Measurements from ENCODE around the gene FUT7.

The FUT7 gene

GRCh38 chr9:137018761-137019559 lies 12.9 kb downstream of the FUT7 start:
- H3K4me3 ChIP-seq (ENCODE audit: low read depth, low read length), result no peak overlapping the region
- TF ChIP-seq, protein P1, sequence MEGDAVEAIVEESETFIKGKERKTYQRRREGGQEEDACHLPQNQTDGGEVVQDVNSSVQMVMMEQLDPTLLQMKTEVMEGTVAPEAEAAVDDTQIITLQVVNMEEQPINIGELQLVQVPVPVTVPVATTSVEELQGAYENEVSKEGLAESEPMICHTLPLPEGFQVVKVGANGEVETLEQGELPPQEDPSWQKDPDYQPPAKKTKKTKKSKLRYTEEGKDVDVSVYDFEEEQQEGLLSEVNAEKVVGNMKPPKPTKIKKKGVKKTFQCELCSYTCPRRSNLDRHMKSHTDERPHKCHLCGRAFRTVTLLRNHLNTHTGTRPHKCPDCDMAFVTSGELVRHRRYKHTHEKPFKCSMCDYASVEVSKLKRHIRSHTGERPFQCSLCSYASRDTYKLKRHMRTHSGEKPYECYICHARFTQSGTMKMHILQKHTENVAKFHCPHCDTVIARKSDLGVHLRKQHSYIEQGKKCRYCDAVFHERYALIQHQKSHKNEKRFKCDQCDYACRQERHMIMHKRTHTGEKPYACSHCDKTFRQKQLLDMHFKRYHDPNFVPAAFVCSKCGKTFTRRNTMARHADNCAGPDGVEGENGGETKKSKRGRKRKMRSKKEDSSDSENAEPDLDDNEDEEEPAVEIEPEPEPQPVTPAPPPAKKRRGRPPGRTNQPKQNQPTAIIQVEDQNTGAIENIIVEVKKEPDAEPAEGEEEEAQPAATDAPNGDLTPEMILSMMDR (IDR thresholded peaks at IDR 0.05; ENCODE audit: borderline replicate concordance, insufficient read depth, low read depth, low read length), result no peak

GRCh38 chr9:137017791-137018497 lies 13.9 kb downstream of the FUT7 start:
- TF ChIP-seq, protein P1 (IDR thresholded peaks at IDR 0.05; ENCODE audit: borderline replicate concordance, insufficient read depth, low read depth, low read length), result no peak
- no peak overlapping the region for H3K4me3 ChIP-seq (ENCODE audit: low read depth, low read length)

GRCh38 chr9:137017071-137017470 lies 14.8 kb downstream of the FUT7 start:
- TF ChIP-seq, protein P1 (IDR thresholded peaks at IDR 0.05; ENCODE audit: borderline replicate concordance, insufficient read depth, low read depth, low read length), result no peak
- no peak overlapping the region for H3K4me3 ChIP-seq (ENCODE audit: low read depth, low read length)

GRCh38 chr9:137016436-137016835 lies 15.5 kb downstream of the FUT7 start:
- H3K4me3 ChIP-seq (ENCODE audit: low read depth, low read length), result no peak overlapping the region
- TF ChIP-seq, protein P1 (IDR thresholded peaks at IDR 0.05; ENCODE audit: borderline replicate concordance, insufficient read depth, low read depth, low read length), result no peak

DNA sequence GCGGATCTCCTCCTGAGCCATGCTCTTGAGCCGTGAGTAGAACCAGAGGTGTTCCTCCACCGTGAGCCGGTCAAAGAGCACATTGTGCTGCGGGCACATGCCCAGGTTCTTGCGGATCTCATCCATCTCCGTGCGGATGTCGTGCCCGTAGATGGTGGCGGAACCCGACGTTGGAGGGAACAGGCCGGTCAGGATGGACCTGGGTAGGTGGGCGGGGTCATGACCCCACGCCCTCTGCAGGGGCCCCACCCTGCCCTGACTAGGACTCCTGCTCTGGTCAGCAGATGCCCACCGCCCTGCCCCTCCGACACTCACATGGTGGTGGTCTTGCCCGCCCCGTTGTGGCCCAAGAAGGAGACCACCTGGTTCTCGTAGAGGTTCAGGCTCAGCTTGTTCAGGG lies 15.9 kb downstream of the FUT7 start:
- H3K4me3 ChIP-seq (ENCODE audit: low read depth, low read length), result no peak overlapping the region
- TF ChIP-seq, protein P1 (IDR thresholded peaks at IDR 0.05; ENCODE audit: borderline replicate concordance, insufficient read depth, low read depth, low read length), result no peak

DNA sequence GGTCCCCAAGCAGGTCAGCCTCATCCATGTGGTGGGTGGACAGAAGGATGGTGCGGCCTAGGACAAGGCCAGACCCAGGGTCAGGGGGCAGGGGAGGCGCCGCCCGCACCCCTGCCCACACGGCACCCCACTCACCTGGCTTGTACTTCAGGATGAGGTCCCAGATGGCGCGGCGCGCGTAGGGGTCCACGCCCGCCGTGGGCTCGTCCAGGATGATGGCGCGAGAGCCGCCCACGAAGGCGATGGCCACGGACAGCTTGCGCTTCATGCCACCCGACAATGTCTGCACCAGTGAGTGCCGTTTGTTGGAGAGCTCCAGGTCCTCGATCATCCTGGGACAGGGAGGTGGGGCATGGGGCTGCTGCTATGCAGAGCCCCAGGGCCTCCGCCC lies 16.4 kb downstream of the FUT7 start:
- TF ChIP-seq, protein P1 (IDR thresholded peaks at IDR 0.05; ENCODE audit: borderline replicate concordance, insufficient read depth, low read depth, low read length), result no peak
- no peak overlapping the region for H3K4me3 ChIP-seq (ENCODE audit: low read depth, low read length)
